Spleen (tissue), 11 donors: ENCODE data around the gene TXNDC17. TPM values are rescaled to one million over a fixed set of nuclear protein-coding genes. Genes with fewer than 3 reads are reported as not detected.

ENCODE experiments used
- DNase-seq: peaks from one replicate; pipeline ENCODE4 v3.0.0-alpha.2; 2020
- H3K27ac ChIP-seq, 8 donors: fragments of 200-600 bp; sonication (generic) in 7 of 8; 1 replicate in 4 of 8; 2 replicates in 4 of 8; pipeline versions ENCODE4 v1.5.0 to v1.8.0; 2016 to 2021; ENCODE audit warnings: inconsistent platforms in 4 of 8, mild to moderate bottlenecking in 4 of 8, moderate library complexity in 1 of 8
- H3K27me3 ChIP-seq, 7 donors: fragments of 200-600 bp; sonication (generic) in 6 of 7; replicated peaks in 1 of 7; 1 replicate in 4 of 7; 2 replicates in 3 of 7; pipeline versions ENCODE4 v1.5.0 to v1.8.0; 2016 to 2021; ENCODE audit warnings: inconsistent platforms in 3 of 7, mild to moderate bottlenecking in 1 of 7
- H3K36me3 ChIP-seq, 6 donors: fragments of 200-600 bp; sonication (generic) in 5 of 6; 1 replicate in 4 of 6; 2 replicates in 2 of 6; pipeline versions ENCODE4 v1.5.0 to v1.8.0; 2016 to 2021; ENCODE audit warnings: inconsistent platforms in 2 of 6
- H3K4me1 ChIP-seq, 6 donors: fragments of 200-600 bp; sonication (generic) in 5 of 6; 1 replicate in 3 of 6; 2 replicates in 3 of 6; pipeline versions ENCODE4 v1.5.0 to v1.8.0; 2016 to 2021; ENCODE audit warnings: inconsistent platforms in 3 of 6
- H3K4me3 ChIP-seq, 8 donors: fragments of 200-600 bp; sonication (generic) in 7 of 8; 1 replicate in 4 of 8; 2 replicates in 4 of 8; pipeline versions ENCODE4 v1.5.0 to v1.8.0; 2016 to 2021; ENCODE audit warnings: inconsistent platforms in 4 of 8, mild to moderate bottlenecking in 4 of 8, moderate library complexity in 2 of 8
- H3K9me3 ChIP-seq, 8 donors: fragments of 200-600 bp; sonication (generic) in 7 of 8; 1 replicate in 4 of 8; 2 replicates in 4 of 8; pipeline versions ENCODE4 v1.5.0 to v1.8.0; 2016 to 2021; ENCODE audit warnings: inconsistent platforms in 4 of 8
- POLR2A ChIP-seq, 3 donors: fragments of 450-650 bp; IDR thresholded peaks; one replicate each; pipeline ENCODE4 v1.5.1; 2017; ENCODE audit warnings: antibody characterized with exemption in 3 of 3, mild to moderate bottlenecking in 1 of 3
- POLR2AphosphoS5 ChIP-seq, 3 donors: sonication (generic); formaldehyde crosslinking; IDR thresholded peaks; one replicate each; pipeline ENCODE4 v1.5.1; 2017; ENCODE audit warnings: antibody characterized with exemption in 3 of 3
- WGBS, 5 donors: extraction: QIAGEN DNeasy Blood & Tissue Kit in 3 of 5; methylation state at CpG; one replicate each; pipeline versions ENCODE4 v1.1.5 to v1.1.7; 2013 to 2018; 5-methylcytosine and 5-hydroxymethylcytosine counted together
- intact Hi-C: fragments of 100-400 bp; cut with DNase I; formaldehyde crosslinking; loops from one replicate; pipeline ENCODE4 v1.15.0; 2023; ENCODE audit warnings: low total_unique reads
- polyA plus RNA-seq, 3 donors: library from polyadenylated mRNA; stranded (reverse); fragments of 200-250 nt; gene quantifications; one replicate each; pipeline ENCODE4 v1.2.1, GENCODE V29; 2013
- total RNA-seq, 7 donors: library from RNA; depleted of rRNA in 3 of 7; stranded (reverse); fragments of >200 nt in 3 of 7; fragmentation: NEBNext Ultra II Directional in 4 of 7; extraction: Animal tissue kit (Norgen Biotek cat#: 25700) in 4 of 7; gene quantifications; one replicate each; pipeline versions ENCODE4 v1.1.0 to v1.2.1, GENCODE V29; 2016 to 2021
- TF ChIP-seq, protein P1 (sequence below), 11 experiments: fragments of 200-600 bp in 7 of 11; fragments of 450-650 bp in 4 of 11; sonication (generic) in 4 of 11; IDR thresholded peaks in 8 of 11; conservative IDR thresholded peaks in 3 of 11; 1 replicate in 7 of 11; 2 replicates in 4 of 11; pipeline versions ENCODE4 v1.4.0 to v1.8.0; 2016 to 2021; ENCODE audit warnings: antibody characterized with exemption in 11 of 11, inconsistent platforms in 4 of 11, mild to moderate bottlenecking in 1 of 11
- donor health status: healthy with polysubstance abuse.
- donor health status: DM: no; HTN: no; CAD: no; lungs with moderate emphysema.
- donor health status: DM: no; HTN: no; CAD: no.
- donor health status: Bipolar disorder and iron deficiency.
- donor health status: healthy.
- donor health status: DM: no; HTN: no; CAD: no.
- donor health status: DM: yes; HTN: yes; CAD: no.

TXNDC17 gene
- total and polyA plus RNA-seq, 10 donors, result 38.8 to 215 (median 84.7) TPM

GRCh38 chr17:6670571-6670970, 29.7 kb downstream of the TXNDC17 start:
- WGBS, 5 donors, result 88 to 94% (median 92%) methylated on average over 8 of the region's 8 CpGs
- TF ChIP-seq POLR2A (IDR thresholded peaks at IDR 0.05), result no peak
- TF ChIP-seq, protein P1, sequence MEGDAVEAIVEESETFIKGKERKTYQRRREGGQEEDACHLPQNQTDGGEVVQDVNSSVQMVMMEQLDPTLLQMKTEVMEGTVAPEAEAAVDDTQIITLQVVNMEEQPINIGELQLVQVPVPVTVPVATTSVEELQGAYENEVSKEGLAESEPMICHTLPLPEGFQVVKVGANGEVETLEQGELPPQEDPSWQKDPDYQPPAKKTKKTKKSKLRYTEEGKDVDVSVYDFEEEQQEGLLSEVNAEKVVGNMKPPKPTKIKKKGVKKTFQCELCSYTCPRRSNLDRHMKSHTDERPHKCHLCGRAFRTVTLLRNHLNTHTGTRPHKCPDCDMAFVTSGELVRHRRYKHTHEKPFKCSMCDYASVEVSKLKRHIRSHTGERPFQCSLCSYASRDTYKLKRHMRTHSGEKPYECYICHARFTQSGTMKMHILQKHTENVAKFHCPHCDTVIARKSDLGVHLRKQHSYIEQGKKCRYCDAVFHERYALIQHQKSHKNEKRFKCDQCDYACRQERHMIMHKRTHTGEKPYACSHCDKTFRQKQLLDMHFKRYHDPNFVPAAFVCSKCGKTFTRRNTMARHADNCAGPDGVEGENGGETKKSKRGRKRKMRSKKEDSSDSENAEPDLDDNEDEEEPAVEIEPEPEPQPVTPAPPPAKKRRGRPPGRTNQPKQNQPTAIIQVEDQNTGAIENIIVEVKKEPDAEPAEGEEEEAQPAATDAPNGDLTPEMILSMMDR (IDR thresholded peaks at IDR 0.05 in 8 of 11, conservative IDR thresholded peaks at IDR 0.05 in 3 of 11), result no peak
- no peak for TF ChIP-seq POLR2AphosphoS5 (IDR thresholded peaks at IDR 0.05)
- Histone ChIP-seq H3K4me1 (peaks cover 0 to 9% (median 6%) of the 10 kb centered on the region in 6 donors), H3K4me3 (no peak overlapping the region), H3K36me3 (no peaks in the 10 kb centered on the region), H3K9me3 (no peaks in the 10 kb centered on the region), H3K27me3 (no peaks in the 10 kb centered on the region), H3K27ac (no peak overlapping the region)
- intact Hi-C loops, result no loop called here
- no peak for DNase-seq

DNA sequence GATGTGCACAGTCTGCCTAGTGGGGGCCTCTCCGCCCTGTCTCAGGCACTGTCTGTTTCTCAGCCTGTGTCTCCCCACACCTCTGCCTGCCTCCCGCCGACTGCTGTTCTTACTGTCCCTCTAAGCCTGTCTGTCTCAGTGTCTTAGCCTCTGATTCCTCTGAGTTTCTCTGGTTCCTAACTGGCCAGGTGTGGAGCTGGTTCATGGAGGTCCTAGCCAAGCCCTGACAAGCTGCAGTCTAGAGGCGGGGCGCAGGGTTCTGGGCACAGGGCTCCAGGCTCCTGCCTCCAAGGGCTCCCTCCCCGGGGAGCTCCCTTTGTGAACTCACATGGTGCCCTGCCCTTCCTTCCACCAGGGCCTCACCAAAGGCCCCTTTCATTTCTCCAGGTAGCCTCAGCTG, 30.1 kb downstream of the TXNDC17 start:
- WGBS, 5 donors, result 77 to 94% (median 91%) methylated on average over 6 of the region's 6 CpGs
- no peak for DNase-seq
- Histone ChIP-seq H3K27me3 (no peaks in the 10 kb centered on the region), H3K27ac (no peak overlapping the region), H3K4me3 (no peak overlapping the region), H3K9me3 (no peaks in the 10 kb centered on the region), H3K4me1 (peaks cover 0 to 6% (median 4%) of the 10 kb centered on the region in 6 donors), H3K36me3 (no peaks in the 10 kb centered on the region)
- intact Hi-C loops, result no loop called here
- TF ChIP-seq POLR2A (IDR thresholded peaks at IDR 0.05), result no peak
- TF ChIP-seq, protein P1 (IDR thresholded peaks at IDR 0.05 in 8 of 11, conservative IDR thresholded peaks at IDR 0.05 in 3 of 11), result no peak
- TF ChIP-seq POLR2AphosphoS5 (IDR thresholded peaks at IDR 0.05), result no peak

GRCh38 chr17:6671431-6671830, 30.6 kb downstream of the TXNDC17 start:
- Histone ChIP-seq H3K27ac (no peak overlapping the region), H3K4me1 (peaks cover 0 to 1% (median 0%) of the 10 kb centered on the region in 6 donors), H3K36me3 (no peaks in the 10 kb centered on the region), H3K9me3 (no peaks in the 10 kb centered on the region), H3K4me3 (no peak overlapping the region), H3K27me3 (no peaks in the 10 kb centered on the region)
- no peak for DNase-seq
- TF ChIP-seq, protein P1 (IDR thresholded peaks at IDR 0.05 in 8 of 11, conservative IDR thresholded peaks at IDR 0.05 in 3 of 11), result no peak
- TF ChIP-seq POLR2AphosphoS5 (IDR thresholded peaks at IDR 0.05) (no peak), POLR2A (IDR thresholded peaks at IDR 0.05) (no peak)
- WGBS, 5 donors, result 58 to 93% (median 84%) methylated on average over 5 to 7 of the region's 7 CpGs
- intact Hi-C loops, result no loop called here

GRCh38 chr17:6674586-6674985, 33.7 kb downstream of the TXNDC17 start:
- 88 to 94% (median 92%) methylated on average over 7 to 13 of the region's 13 CpGs for WGBS, 5 donors
- H3K4me3 ChIP-seq, result no peak overlapping the region
- H3K9me3 ChIP-seq, result no peaks in the 10 kb centered on the region
- H3K36me3 ChIP-seq, result no peaks in the 10 kb centered on the region
- H3K27me3 ChIP-seq, result peaks cover 0 to 31% (median 16%) of the 10 kb centered on the region in 7 donors
- intact Hi-C loops, result no loop called here
- TF ChIP-seq, protein P1 (IDR thresholded peaks at IDR 0.05 in 8 of 11, conservative IDR thresholded peaks at IDR 0.05 in 3 of 11), result no peak
- no peak for TF ChIP-seq POLR2A (IDR thresholded peaks at IDR 0.05)
- no peak for TF ChIP-seq POLR2AphosphoS5 (IDR thresholded peaks at IDR 0.05)
- DNase-seq, result no peak
- H3K4me1 ChIP-seq, result peaks cover 0 to 8% (median 0%) of the 10 kb centered on the region in 6 donors
- H3K27ac ChIP-seq, result no peak overlapping the region
